Placental epithelial cell (primary cell): Measurements from ENCODE around the gene OR52L1. TPM values are rescaled to one million over a fixed set of nuclear protein-coding genes. Genes with fewer than 3 reads are reported as not detected.

Experiments
- small RNA-seq: library from RNA; depleted of rRNA; stranded (forward); fragments of <200 nt; gene quantifications from one replicate; pipeline ENCODE3, GENCODE V24; 2012
- total RNA-seq: library from RNA; depleted of rRNA; stranded (reverse); fragments of >200 nt; gene quantifications from 2 replicates; pipeline ENCODE4 v1.2.3, GENCODE V29; 2012

The OR52L1 gene
- not detected in 2 replicates for total RNA-seq

GRCh38 chr11:5986885-5987284 lies at the start of gene OR52L1:
TSS of gene OR52L1 (minus strand) at chr11:5986985. CDS start at chr11:5986930, 55 bp downstream.

DNA sequence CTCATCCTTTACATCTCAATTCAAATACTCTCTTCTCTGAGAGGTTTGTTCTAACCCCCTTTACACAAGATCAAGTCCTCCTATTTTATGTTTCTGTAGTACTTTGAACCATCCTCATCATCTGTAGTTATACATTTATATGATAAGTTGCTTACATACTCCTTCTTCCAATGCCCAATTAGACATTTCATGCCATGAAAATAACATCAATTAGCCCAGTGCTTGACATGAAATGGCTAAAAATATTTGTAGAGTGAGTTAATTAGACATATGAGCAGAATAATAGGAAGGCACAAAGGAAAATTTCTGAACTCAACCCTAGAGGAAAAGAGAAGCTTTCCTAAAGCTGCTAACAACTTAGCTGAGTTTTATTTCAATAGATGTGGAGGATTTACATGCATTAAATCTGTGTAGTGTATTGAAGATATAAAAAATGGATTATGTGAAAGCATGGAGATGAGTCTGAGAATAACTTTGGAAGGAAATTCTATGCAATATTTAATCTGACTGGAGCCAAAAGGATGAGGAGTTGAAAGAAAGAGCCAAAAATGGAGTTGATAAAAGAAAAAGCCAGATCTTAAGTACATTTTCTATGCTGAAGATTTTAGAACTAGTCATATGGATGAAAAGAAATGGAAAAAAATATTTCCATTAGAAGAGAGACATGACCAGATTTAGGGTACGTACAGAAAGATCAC lies 44.1 kb upstream of the OR52L1 start, which contains the start of gene OR56A1:
Gene OR56A1 (minus strand): TSS at position 51 of the 698 bp plus-strand sequence. CDS start 3,066 bp downstream, outside the sequence.

GRCh38 chr11:6006846-6007245 lies 20.1 kb upstream of the OR52L1 start, which contains the start of gene OR56A4:
TSS of gene OR56A4 (minus strand) at chr11:6006946. CDS start at chr11:6002992, 3,954 bp downstream.

DNA sequence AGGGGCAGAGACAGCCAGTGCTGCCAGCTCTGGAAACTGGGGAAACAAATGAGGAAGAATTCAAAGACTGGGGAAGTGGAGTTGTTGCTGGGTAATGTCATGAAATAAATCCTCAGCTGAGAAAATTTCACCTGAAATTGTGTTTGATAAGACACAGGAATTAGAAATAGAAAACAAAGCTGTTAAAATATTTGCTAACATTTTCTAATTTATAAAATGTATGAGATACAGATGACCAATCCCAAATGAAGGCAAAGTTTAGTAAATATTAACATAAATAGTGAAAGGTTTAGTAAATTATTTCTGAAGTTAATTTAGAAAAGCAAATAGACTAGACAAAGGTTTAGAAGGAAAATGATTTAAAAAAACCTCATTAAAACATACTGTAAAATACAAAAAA lies 18.4 kb downstream of the OR52L1 start, which contains the start of gene OR56A5:
Gene OR56A5 (minus strand): TSS at position 101 of the 400 bp plus-strand sequence. CDS start 0 bp downstream, at position 101.

DNA sequence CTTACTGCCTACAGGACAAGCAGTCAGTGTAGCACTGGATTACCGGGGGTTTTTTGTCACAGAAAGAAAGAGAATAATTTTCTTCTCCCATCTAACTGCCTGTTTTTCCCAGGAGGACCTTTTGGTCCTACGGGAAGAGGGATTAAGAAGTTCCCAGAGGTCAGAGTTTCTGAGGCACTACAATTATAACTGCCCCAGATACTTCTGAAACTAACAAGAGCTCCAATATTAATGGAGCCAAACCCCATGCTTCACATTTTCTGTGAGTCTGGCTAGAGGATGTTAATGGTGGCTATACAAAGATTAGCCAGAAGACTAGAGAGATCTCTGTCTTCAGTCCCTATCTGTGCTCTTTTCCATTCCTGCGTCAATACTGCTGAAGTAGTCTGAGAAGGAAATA lies 44.8 kb downstream of the OR52L1 start, which contains the start of gene OR56A3:
Gene OR56A3 (plus strand): TSS at position 301 of the 400 bp plus-strand sequence. CDS start 5,096 bp downstream, outside the sequence.

Small RNA genes within 50 kb of the gene (small RNA-seq; reads per million reads assigned to genes)
- gene RNA5SP329 = not detected

Other genes starting within 250 kb of the OR52L1 start
- gene OR52N4, start 232.7 kb downstream of the OR52L1 start, total RNA-seq = 0.39 TPM in 1 of 2 replicates, not detected in the other
- not detected in 2 replicates for gene OR52N5, start 203.6 kb downstream of the OR52L1 start, total RNA-seq
- gene OR52N1, start 195.7 kb downstream of the OR52L1 start, total RNA-seq = not detected in 2 replicates
- not detected in 2 replicates for gene OR52N2, start 178.1 kb downstream of the OR52L1 start, total RNA-seq
- gene OR52E6, start 145.1 kb downstream of the OR52L1 start, total RNA-seq = not detected in 2 replicates
- gene OR52E8, start 129.3 kb downstream of the OR52L1 start, total RNA-seq = not detected in 2 replicates
- not detected in 2 replicates for gene OR52E4, start 106.4 kb downstream of the OR52L1 start, total RNA-seq
- not detected in 2 replicates for gene OR52E5, start 93.8 kb downstream of the OR52L1 start, total RNA-seq
- not detected in 2 replicates for gene OR56A3, start 44.7 kb downstream of the OR52L1 start, total RNA-seq
- gene OR56A5, start 18.5 kb downstream of the OR52L1 start, total RNA-seq = not detected in 2 replicates
- not detected in 2 replicates for gene OR56A4, start 20.0 kb upstream of the OR52L1 start, total RNA-seq
- not detected in 2 replicates for gene OR56A1, start 43.8 kb upstream of the OR52L1 start, total RNA-seq
- gene OR56B4, start 120.7 kb upstream of the OR52L1 start, total RNA-seq = not detected in 2 replicates
- gene OR52B2, start 183.3 kb upstream of the OR52L1 start, total RNA-seq = under 0.01 TPM in 1 of 2 replicates, not detected in the other
- not detected in 2 replicates for gene OR52W1, start 212.2 kb upstream of the OR52L1 start, total RNA-seq
- gene C11orf42, start 218.6 kb upstream of the OR52L1 start, total RNA-seq = not detected in 2 replicates
- 22.0 and 25.4 TPM in 2 replicates for gene FHIP1B, start 247.7 kb upstream of the OR52L1 start, total RNA-seq